IMR-90 (cell line): Measurements from ENCODE around the gene LY9. TPM values are rescaled to one million over a fixed set of nuclear protein-coding genes. Genes with fewer than 3 reads are reported as not detected.

ENCODE experiments used
- ATAC-seq: fragments of 200-7000 bp; cut with Tn5 transposase; 2 replicates; pipeline ENCODE4 v1.9.1; 2020; ENCODE audit warnings: low read depth, mild to moderate bottlenecking, moderate library complexity
- BruUV-seq: library from RNA; stranded (reverse); fragments of 400-500 nt; replicated peaks from 2 replicates; lab custom pipeline; 2021; lab: Mats Ljungman, UMichigan
- CTCF ChIA-PET: fragments of 300-600 bp; formaldehyde crosslinking; extraction: SDS; loops from one replicate; lab custom pipeline; 2021; ENCODE audit warnings: antibody characterized with exemption; lab: Yijun Ruan, JAX
- POLR2A ChIA-PET: fragments of 300-600 bp; sonication (Branson Sonifier 250); formaldehyde crosslinking; loops from one replicate; lab custom pipeline; 2022; ENCODE audit warnings: antibody characterized with exemption; ENCODE audit not compliant: unreplicated experiment; lab: Charles Lee
- DNase-seq: peaks from one replicate; pipeline ENCODE4 v3.0.0; 2013
- H2AFZ ChIP-seq: replicated peaks from 2 replicates; pipeline ENCODE3; 2013; ENCODE audit warnings: low read length, mild to moderate bottlenecking; ENCODE audit not compliant: poor library complexity
- H2AK5ac ChIP-seq: 2 replicates; pipeline ENCODE4 v1.6.1; 2013; ENCODE audit warnings: low read depth, low read length, inconsistent platforms
- H2AK9ac ChIP-seq: replicated peaks from 2 replicates; pipeline ENCODE3; 2013; ENCODE audit warnings: mild to moderate bottlenecking, low read depth, low read length, moderate library complexity; ENCODE audit not compliant: poor library complexity
- H2BK120ac ChIP-seq: 2 replicates; pipeline ENCODE4 v1.6.1; 2013; ENCODE audit warnings: low read depth, low read length, inconsistent platforms
- H2BK15ac ChIP-seq: 3 replicates; pipeline ENCODE4 v1.6.1; 2013; ENCODE audit warnings: low read depth, low read length, inconsistent platforms
- H2BK20ac ChIP-seq: 2 replicates; pipeline ENCODE4 v1.6.1; 2013; ENCODE audit warnings: low read depth, mild to moderate bottlenecking, inconsistent platforms, low read length, moderate library complexity
- H2BK5ac ChIP-seq: 2 replicates; pipeline ENCODE4 v1.6.1; 2013; ENCODE audit warnings: mild to moderate bottlenecking, low read depth, low read length, inconsistent platforms; ENCODE audit not compliant: poor library complexity, severe bottlenecking
- H3K14ac ChIP-seq: replicated peaks from 2 replicates; pipeline ENCODE4 v1.6.1; 2013; ENCODE audit warnings: low read depth, low read length, inconsistent platforms
- H3K18ac ChIP-seq: 2 replicates; pipeline ENCODE4 v1.6.1; 2013; ENCODE audit warnings: low read depth, low read length, control low read depth
- H3K23ac ChIP-seq: 2 replicates; pipeline ENCODE4 v1.6.1; 2013; ENCODE audit warnings: low read depth, low read length, inconsistent platforms
- H3K27ac ChIP-seq: 2 replicates; pipeline ENCODE4 v1.5.1; 2013; ENCODE audit warnings: mild to moderate bottlenecking, control low read depth, low read length; ENCODE audit not compliant: insufficient read depth
- H3K27me3 ChIP-seq: 2 replicates; pipeline ENCODE4 v1.6.1; 2013; ENCODE audit warnings: low read length; ENCODE audit not compliant: control insufficient read depth, insufficient read depth
- H3K36me3 ChIP-seq: 2 replicates; pipeline ENCODE4 v1.6.1; 2013; ENCODE audit warnings: low read length, mixed read lengths; ENCODE audit not compliant: control insufficient read depth, insufficient read depth
- H3K4ac ChIP-seq: 2 replicates; pipeline ENCODE4 v1.6.1; 2013; ENCODE audit warnings: low read depth, low read length, inconsistent platforms
- H3K4me1 ChIP-seq: 2 replicates; pipeline ENCODE4 v1.6.1; 2013; ENCODE audit warnings: low read length, mixed read lengths; ENCODE audit not compliant: control insufficient read depth, insufficient read depth
- H3K4me2 ChIP-seq: 2 replicates; pipeline ENCODE4 v1.6.1; 2013; ENCODE audit warnings: low read depth, mild to moderate bottlenecking, control low read depth, low read length, moderate library complexity
- H3K4me3 ChIP-seq: 2 replicates; pipeline ENCODE4 v1.5.1; 2013; ENCODE audit warnings: low read depth, mild to moderate bottlenecking, control low read depth, low read length, moderate library complexity; ENCODE audit not compliant: insufficient read depth
- H3K56ac ChIP-seq: 2 replicates; pipeline ENCODE4 v1.6.1; 2013; ENCODE audit warnings: low read length, inconsistent platforms; ENCODE audit not compliant: insufficient read depth; ENCODE audit errors: extremely low read depth
- H3K79me1 ChIP-seq, 2 experiments: 2 replicates each; pipeline ENCODE4 v1.6.1; 2013; ENCODE audit warnings: low read length in 2 of 2, inconsistent platforms in 1 of 2, low read depth in 1 of 2
- H3K9ac ChIP-seq: 2 replicates; pipeline ENCODE4 v1.6.1; 2013; ENCODE audit warnings: low read depth, low read length, control low read depth
- H3K9me1 ChIP-seq: 2 replicates; pipeline ENCODE4 v1.6.1; 2013; ENCODE audit warnings: low read length, inconsistent platforms; ENCODE audit not compliant: insufficient read depth
- H3K9me3 ChIP-seq: 2 replicates; pipeline ENCODE4 v1.6.1; 2013; ENCODE audit warnings: low read length; ENCODE audit not compliant: control insufficient read depth, insufficient read depth
- H4K20me1 ChIP-seq: 2 replicates; pipeline ENCODE4 v1.6.1; 2013; ENCODE audit warnings: low read length, inconsistent platforms; ENCODE audit not compliant: insufficient read depth
- H4K5ac ChIP-seq: 2 replicates; pipeline ENCODE4 v1.6.1; 2013; ENCODE audit warnings: mild to moderate bottlenecking, low read depth, low read length, control low read depth
- H4K8ac ChIP-seq, 2 experiments: 2 replicates each; pipeline ENCODE4 v1.6.1; 2013; ENCODE audit warnings: low read depth in 2 of 2, low read length in 2 of 2, control low read depth in 1 of 2, inconsistent platforms in 1 of 2
- H4K91ac ChIP-seq: 2 replicates; pipeline ENCODE4 v1.6.1; 2013; ENCODE audit warnings: low read depth, low read length, inconsistent platforms; ENCODE audit not compliant: insufficient read depth
- CEBPB ChIP-seq: IDR thresholded peaks from 2 replicates; pipeline ENCODE4 v1.6.1; 2012; ENCODE audit warnings: low read depth, low read length, improper control_type of control experiment
- NFE2L2 ChIP-seq: fragments of 150-350 bp; IDR thresholded peaks from 2 replicates; pipeline ENCODE4 v1.6.1; 2016; ENCODE audit warnings: low read depth, mild to moderate bottlenecking, low read length
- RAD21 ChIP-seq: IDR thresholded peaks from 2 replicates; pipeline ENCODE4 v1.6.1; 2012; ENCODE audit warnings: low read length, improper control_type of control experiment
- RFX5 ChIP-seq: IDR thresholded peaks from 2 replicates; pipeline ENCODE4 v1.8.0; 2012; ENCODE audit warnings: low read depth, mild to moderate bottlenecking, low read length, moderate library complexity
- WGBS, 2 experiments: methylation state at CpG; one replicate each; pipeline versions ENCODE4 v1.1.5 to v1.1.7; 2013; ENCODE audit warnings: missing lambda C conversion rate in 2 of 2; ENCODE audit not compliant: insufficient read length in 1 of 2; ENCODE audit errors: extremely low coverage in 2 of 2; 5-methylcytosine and 5-hydroxymethylcytosine counted together
- dilution Hi-C: fragments of 300-500 bp; cut with HindIII; formaldehyde crosslinking; loops from one replicate; pipeline ENCODE4 v1.14.3; 2018; ENCODE audit warnings: low sequenced_read_pairs; ENCODE audit not compliant: unreplicated experiment
- in situ Hi-C: fragments of 300-500 bp; cut with MboI; formaldehyde crosslinking; loops from 3 replicates; pipeline ENCODE4 v1.14.3; 2019; ENCODE audit warnings: low sequenced_read_pairs, inconsistent platforms, mixed read lengths
- intact Hi-C: fragments of 100-400 bp; cut with micrococcal nuclease; formaldehyde crosslinking; loops from 2 replicates; pipeline ENCODE4 v1.10.0; 2022
- polyA plus RNA-seq, 3 experiments: library from polyadenylated mRNA; depleted of rRNA; stranded (reverse); fragments of >200 nt; gene quantifications; 2 replicates each; pipeline ENCODE4 v1.2.3, GENCODE V29; 2012; ENCODE audit warnings: low replicate concordance in 1 of 3
- total RNA-seq: library from RNA; depleted of rRNA; stranded (reverse); fragments of >200 nt; gene quantifications from 2 replicates; pipeline ENCODE4 v1.2.3, GENCODE V29; 2012
- TF ChIP-seq, protein P1 (sequence below): fragments of 150-350 bp; IDR thresholded peaks from 2 replicates; pipeline ENCODE4 v1.6.1; 2016; ENCODE audit warnings: low read depth, mild to moderate bottlenecking, low read length, moderate library complexity, borderline replicate concordance

The LY9 gene
- total and polyA plus RNA-seq, 2 of the 4 experiments (the other 2 are of a cell fraction): not detected

DNA sequence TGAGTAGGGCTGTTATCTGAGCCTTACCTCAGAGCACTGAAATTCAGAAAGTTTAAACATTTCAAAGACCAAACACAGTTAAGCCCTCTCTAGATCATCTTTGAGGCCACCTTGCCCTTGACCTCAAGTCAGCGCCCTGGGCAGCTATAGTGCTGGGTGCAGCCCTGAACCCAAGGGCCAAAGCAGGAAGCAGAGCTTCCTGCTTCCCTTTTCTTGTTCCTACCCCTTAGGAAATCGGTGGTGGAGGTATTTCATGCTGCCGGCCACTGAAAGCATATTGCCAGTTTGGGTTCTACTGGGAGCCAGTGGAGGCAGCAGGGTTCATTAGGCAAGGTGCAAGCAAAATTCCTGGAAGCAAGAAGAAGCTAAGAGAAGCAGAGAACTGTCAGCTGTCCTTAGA is 40.6 kb downstream of the LY9 start:
- Histone ChIP-seq H4K20me1 (no peaks in the 10 kb centered on the region), H3K56ac (no peak overlapping the region), H2BK5ac (no peak overlapping the region), H3K14ac (no peak overlapping the region), H3K27me3 (peaks cover 8% of the 10 kb centered on the region), H4K8ac (no peak overlapping the region), H2BK120ac (no peak overlapping the region), H3K4ac (no peak overlapping the region), H4K91ac (no peak overlapping the region), H2AK9ac (no peak overlapping the region), H3K79me1 (no peaks in the 10 kb centered on the region), H2AK5ac (no peak overlapping the region), H2BK20ac (no peak overlapping the region), H3K18ac (no peak overlapping the region), H3K23ac (no peak overlapping the region), H3K9me3 (no peaks in the 10 kb centered on the region), H3K4me2 (no peak overlapping the region), H3K4me1 (no peaks in the 10 kb centered on the region), H2BK15ac (no peak overlapping the region), H3K27ac (no peak overlapping the region), H3K36me3 (no peaks in the 10 kb centered on the region), H3K9me1 (no peaks in the 10 kb centered on the region), H2AFZ (no peak overlapping the region), H4K5ac (no peak overlapping the region), H3K9ac (no peak overlapping the region), H3K4me3 (no peak overlapping the region)
- dilution Hi-C loops: no loop called here
- DNase-seq: no peak
- POLR2A ChIA-PET: no interaction called here
- no peak for ATAC-seq
- intact Hi-C loops: no loop called here
- CTCF ChIA-PET: interaction anchor here (1.3 kb wide), 1 partner anchor 11 kb away, joined by 3 read pairs; no protein-coding TSS in a partner anchor
- in situ Hi-C loops: no loop called here
- WGBS, 2 experiments: no CpG with 5 or more reads among the region's 3 CpGs
- no TSS peak for BruUV-seq
- TF ChIP-seq NFE2L2 (no peak), RAD21 (no peak), CEBPB (no peak), RFX5 (no peak)
- TF ChIP-seq, protein P1, sequence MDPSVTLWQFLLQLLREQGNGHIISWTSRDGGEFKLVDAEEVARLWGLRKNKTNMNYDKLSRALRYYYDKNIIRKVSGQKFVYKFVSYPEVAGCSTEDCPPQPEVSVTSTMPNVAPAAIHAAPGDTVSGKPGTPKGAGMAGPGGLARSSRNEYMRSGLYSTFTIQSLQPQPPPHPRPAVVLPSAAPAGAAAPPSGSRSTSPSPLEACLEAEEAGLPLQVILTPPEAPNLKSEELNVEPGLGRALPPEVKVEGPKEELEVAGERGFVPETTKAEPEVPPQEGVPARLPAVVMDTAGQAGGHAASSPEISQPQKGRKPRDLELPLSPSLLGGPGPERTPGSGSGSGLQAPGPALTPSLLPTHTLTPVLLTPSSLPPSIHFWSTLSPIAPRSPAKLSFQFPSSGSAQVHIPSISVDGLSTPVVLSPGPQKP: no peak
